Upper lobe of left lung (tissue), 4 donors: Measurements from ENCODE around the gene CCDC33.

Experiments used
- POLR2AphosphoS5 ChIP-seq, 2 donors: sonication (generic); formaldehyde crosslinking; IDR thresholded peaks; one replicate each; pipeline ENCODE4 v1.5.1; 2017; ENCODE audit warnings: antibody characterized with exemption in 2 of 2
- TF ChIP-seq, protein P1 (sequence below), 6 experiments: fragments of 450-650 bp in 4 of 6; fragments of 200-600 bp in 2 of 6; sonication (generic) in 2 of 6; IDR thresholded peaks; one replicate each; pipeline ENCODE4 v1.5.1; 2016 to 2019; ENCODE audit warnings: antibody characterized with exemption in 6 of 6

GRCh38 chr15:74244822-74245341 is 8.8 kb downstream of the CCDC33 start:
- TF ChIP-seq, protein P1, sequence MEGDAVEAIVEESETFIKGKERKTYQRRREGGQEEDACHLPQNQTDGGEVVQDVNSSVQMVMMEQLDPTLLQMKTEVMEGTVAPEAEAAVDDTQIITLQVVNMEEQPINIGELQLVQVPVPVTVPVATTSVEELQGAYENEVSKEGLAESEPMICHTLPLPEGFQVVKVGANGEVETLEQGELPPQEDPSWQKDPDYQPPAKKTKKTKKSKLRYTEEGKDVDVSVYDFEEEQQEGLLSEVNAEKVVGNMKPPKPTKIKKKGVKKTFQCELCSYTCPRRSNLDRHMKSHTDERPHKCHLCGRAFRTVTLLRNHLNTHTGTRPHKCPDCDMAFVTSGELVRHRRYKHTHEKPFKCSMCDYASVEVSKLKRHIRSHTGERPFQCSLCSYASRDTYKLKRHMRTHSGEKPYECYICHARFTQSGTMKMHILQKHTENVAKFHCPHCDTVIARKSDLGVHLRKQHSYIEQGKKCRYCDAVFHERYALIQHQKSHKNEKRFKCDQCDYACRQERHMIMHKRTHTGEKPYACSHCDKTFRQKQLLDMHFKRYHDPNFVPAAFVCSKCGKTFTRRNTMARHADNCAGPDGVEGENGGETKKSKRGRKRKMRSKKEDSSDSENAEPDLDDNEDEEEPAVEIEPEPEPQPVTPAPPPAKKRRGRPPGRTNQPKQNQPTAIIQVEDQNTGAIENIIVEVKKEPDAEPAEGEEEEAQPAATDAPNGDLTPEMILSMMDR (IDR thresholded peaks at IDR 0.05): no peak
- no peak for TF ChIP-seq POLR2AphosphoS5 (IDR thresholded peaks at IDR 0.05)
